ENCODE results near the gene SLC39A13. TPM values are rescaled to one million over a fixed set of nuclear protein-coding genes. Genes with fewer than 3 reads are reported as not detected.

Gene SLC39A13
- total RNA-seq, 1 experiment from 2014 or later = 29.2 TPM

DNA sequence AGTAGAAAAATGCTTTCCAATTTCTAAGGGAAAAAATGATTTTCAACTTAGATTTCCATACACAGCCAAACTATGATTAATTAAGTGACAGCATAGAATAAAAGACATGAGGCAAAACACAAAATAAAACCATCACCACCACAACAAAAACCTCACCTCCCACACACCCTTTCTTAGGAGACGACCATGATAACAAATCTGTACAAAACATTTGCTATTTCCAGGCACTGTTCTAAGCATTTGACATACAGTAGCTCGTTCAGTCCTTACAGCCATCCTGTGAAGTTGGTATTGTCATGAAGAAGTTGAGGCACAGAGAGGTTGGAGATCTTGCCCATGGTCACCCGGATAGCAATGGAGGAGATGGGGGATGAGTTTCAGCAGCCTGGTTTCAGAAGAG, 38.7 kb upstream of the SLC39A13 start:
- no CpG with 5 or more reads among the region's 3 CpGs for WGBS (ENCODE audit: extremely low coverage, insufficient read length, low lambda C conversion rate)
- H2BK15ac ChIP-seq (ENCODE audit: low read depth, low read length) = no peak overlapping the region
- Mint-ChIP-seq H3K4me3 (no peak overlapping the region), H3K27ac (no peak overlapping the region), H3K27me3 (ENCODE audit: low read depth) (no peaks in the 10 kb centered on the region; the same call in none of the 2 replicates), H3K9me3 (no peaks in the 10 kb centered on the region), H3K4me1 (no peaks in the 10 kb centered on the region), H3K36me3 (ENCODE audit: insufficient read depth in 1 of 3, low read depth in 3 of 3) (no peaks in the 10 kb centered on the region)
- H3K79me1 ChIP-seq (ENCODE audit: insufficient read depth, low read depth, low read length, poor library complexity, severe bottlenecking) = no peaks in the 10 kb centered on the region
- no peak overlapping the region for H3K56ac ChIP-seq (ENCODE audit: insufficient read length, low read depth, low read length)
- H2BK120ac ChIP-seq (ENCODE audit: low read depth, low read length, poor library complexity, severe bottlenecking) = no peak overlapping the region
- H4K91ac ChIP-seq (ENCODE audit: insufficient read length, low read depth, low read length) = no peak overlapping the region
- H2BK5ac ChIP-seq (ENCODE audit: insufficient read length, low read length) = no peak overlapping the region
- no peak overlapping the region for H4K5ac ChIP-seq (ENCODE audit: insufficient read length, low read depth, low read length)
- H3K27me3 ChIP-seq (ENCODE audit: insufficient read depth, low read length) = no peaks in the 10 kb centered on the region
- H3K79me2 ChIP-seq (ENCODE audit: insufficient read depth, low read length) = no peaks in the 10 kb centered on the region
- H3K9ac ChIP-seq (ENCODE audit: extremely low read depth, insufficient read length, low read length) = no peak overlapping the region
- H2AK5ac ChIP-seq (ENCODE audit: insufficient read length, low read length) = no peak overlapping the region
- no peak overlapping the region for H3T11ph ChIP-seq (ENCODE audit: low read length)
- no peaks in the 10 kb centered on the region for H3K4me1 ChIP-seq (ENCODE audit: insufficient read depth, low read length)
- H3K9me3 ChIP-seq (ENCODE audit: control insufficient read depth, low read depth, low read length) = no peaks in the 10 kb centered on the region
- H3K4me2 ChIP-seq (ENCODE audit: insufficient read depth, insufficient read length, low read length) = no peak overlapping the region
- no peak overlapping the region for H3K23ac ChIP-seq (ENCODE audit: insufficient read length, low read depth, low read length)
- no peak overlapping the region for H4K8ac ChIP-seq (replicated peaks; ENCODE audit: insufficient read length, low read depth, low read length)
- DNase-seq = no peak
- TF ChIP-seq, protein P1, sequence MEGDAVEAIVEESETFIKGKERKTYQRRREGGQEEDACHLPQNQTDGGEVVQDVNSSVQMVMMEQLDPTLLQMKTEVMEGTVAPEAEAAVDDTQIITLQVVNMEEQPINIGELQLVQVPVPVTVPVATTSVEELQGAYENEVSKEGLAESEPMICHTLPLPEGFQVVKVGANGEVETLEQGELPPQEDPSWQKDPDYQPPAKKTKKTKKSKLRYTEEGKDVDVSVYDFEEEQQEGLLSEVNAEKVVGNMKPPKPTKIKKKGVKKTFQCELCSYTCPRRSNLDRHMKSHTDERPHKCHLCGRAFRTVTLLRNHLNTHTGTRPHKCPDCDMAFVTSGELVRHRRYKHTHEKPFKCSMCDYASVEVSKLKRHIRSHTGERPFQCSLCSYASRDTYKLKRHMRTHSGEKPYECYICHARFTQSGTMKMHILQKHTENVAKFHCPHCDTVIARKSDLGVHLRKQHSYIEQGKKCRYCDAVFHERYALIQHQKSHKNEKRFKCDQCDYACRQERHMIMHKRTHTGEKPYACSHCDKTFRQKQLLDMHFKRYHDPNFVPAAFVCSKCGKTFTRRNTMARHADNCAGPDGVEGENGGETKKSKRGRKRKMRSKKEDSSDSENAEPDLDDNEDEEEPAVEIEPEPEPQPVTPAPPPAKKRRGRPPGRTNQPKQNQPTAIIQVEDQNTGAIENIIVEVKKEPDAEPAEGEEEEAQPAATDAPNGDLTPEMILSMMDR (conservative IDR thresholded peaks at IDR 0.05) = no peak
- no peak overlapping the region for H3K14ac ChIP-seq (ENCODE audit: insufficient read depth, low read length)
- H3K23me2 ChIP-seq (ENCODE audit: insufficient read length, low read depth, low read length, poor library complexity, severe bottlenecking) = no peaks in the 10 kb centered on the region
- no peak overlapping the region for H2BK12ac ChIP-seq (ENCODE audit: insufficient read length, low read depth, low read length)
- no peak overlapping the region for H2AFZ ChIP-seq (ENCODE audit: low read length)
- no peak overlapping the region for H3K18ac ChIP-seq (ENCODE audit: insufficient read length, low read depth, low read length)
- H3K27ac ChIP-seq (ENCODE audit: insufficient read length, low read depth, low read length) = no peak overlapping the region
- H2BK20ac ChIP-seq (ENCODE audit: low read depth, low read length, poor library complexity, severe bottlenecking) = no peak overlapping the region
- H4K20me1 ChIP-seq (ENCODE audit: control insufficient read depth, insufficient read depth, insufficient read length) = no peaks in the 10 kb centered on the region
- no peak overlapping the region for H3K4ac ChIP-seq (ENCODE audit: low read depth, low read length)
